ENCODE measurements around the gene FAM229A. TPM values are rescaled to one million over a fixed set of nuclear protein-coding genes. Genes with fewer than 3 reads are reported as not detected.

FAM229A gene
- total RNA-seq, 2 experiments from 2014 or later, result 2.7 to 3.1 TPM

DNA sequence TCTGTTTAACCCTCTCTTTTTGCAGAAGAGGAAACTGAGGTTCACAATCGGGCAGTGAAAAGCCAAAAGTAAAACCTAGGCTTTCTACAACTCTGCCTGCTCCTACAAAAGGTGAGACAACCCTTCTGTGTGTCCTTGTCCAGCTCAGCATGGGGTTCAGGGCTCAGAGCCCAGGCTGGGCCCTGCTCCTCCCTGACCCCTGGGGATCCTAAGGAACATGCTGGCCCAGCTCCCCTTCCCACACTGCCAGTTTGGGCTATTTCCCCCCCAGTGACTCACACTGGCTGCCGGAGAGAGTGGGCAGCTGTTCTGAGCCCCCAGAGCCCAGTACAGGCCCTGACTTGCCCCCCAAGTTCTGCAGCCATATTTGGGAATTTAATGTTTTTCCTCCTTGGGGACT lies 8.9 kb downstream of the FAM229A start:
- ChIA-PET CTCF (interaction anchor here (0.6 to 1.1 kb wide), 3 partner anchors 10 to 19 kb away, joined by 3 to 4 read pairs (median 3); no protein-coding TSS in a partner anchor), POLR2A (interaction anchor here (0.6 kb wide), 1 partner anchor 29 kb away, joined by 3 read pairs; no protein-coding TSS in a partner anchor)

DNA sequence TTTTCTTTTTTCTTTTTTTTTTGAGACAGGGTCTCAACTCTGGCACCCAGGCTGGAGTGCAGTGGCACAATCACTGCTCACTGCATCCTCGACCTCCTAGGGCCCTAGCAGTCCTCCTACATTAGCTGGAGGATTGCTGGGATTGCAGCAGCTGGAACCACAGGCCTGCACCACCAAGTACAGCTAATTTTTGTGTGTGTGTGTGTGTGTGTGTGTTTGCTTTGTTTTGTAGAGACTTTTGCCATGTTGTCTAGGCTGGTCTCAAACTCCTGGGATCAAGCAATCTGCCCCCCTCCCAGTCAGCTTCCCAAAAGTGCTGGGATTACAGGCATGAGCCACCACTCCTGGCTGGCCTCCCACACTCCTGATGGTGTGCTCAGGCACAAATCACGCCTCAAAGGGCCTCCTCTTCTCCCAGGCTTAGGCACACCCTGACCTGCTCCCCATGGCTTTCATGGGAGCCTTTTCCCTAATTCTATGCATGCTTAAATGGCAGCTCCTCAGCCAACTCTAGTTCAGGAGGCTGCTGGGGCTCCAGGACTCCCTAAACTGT lies 9.4 kb downstream of the FAM229A start:
- ChIA-PET CTCF (interaction anchor here (0.6 to 1.4 kb wide), 3 partner anchors 9 to 177 kb away, joined by 3 to 4 read pairs (median 3); no protein-coding TSS in a partner anchor), POLR2A (no interaction called here)

DNA sequence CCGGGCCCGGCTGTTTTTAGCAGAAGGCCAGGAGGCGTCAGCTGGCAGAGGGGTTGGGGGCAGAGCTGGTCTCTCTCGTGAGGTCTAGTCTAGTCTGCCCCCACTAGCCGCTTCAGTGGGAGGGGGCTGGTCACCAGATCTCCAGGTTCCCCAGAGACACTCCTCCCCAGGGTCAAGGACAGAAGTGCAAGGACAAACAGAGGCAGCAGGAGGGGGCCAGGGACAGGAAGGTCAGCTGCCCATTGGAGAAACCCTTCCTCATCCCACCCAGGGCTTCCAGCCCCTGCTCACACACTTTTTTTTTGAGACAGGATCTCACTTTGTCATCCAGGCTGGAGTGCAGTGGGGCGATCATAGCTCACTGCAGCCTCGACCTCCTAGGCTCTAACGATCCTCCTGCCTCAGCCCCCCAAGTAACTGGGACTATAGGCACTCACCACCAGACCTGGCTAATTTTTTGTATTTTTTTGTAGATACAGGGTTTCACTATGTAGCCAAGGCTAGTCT lies 10.0 kb downstream of the FAM229A start:
- CTCF ChIA-PET, result interaction anchor here (1.4 kb wide), 1 partner anchor 176 kb away, joined by 3 read pairs; no protein-coding TSS in a partner anchor
- POLR2A ChIA-PET, result no interaction called here

DNA sequence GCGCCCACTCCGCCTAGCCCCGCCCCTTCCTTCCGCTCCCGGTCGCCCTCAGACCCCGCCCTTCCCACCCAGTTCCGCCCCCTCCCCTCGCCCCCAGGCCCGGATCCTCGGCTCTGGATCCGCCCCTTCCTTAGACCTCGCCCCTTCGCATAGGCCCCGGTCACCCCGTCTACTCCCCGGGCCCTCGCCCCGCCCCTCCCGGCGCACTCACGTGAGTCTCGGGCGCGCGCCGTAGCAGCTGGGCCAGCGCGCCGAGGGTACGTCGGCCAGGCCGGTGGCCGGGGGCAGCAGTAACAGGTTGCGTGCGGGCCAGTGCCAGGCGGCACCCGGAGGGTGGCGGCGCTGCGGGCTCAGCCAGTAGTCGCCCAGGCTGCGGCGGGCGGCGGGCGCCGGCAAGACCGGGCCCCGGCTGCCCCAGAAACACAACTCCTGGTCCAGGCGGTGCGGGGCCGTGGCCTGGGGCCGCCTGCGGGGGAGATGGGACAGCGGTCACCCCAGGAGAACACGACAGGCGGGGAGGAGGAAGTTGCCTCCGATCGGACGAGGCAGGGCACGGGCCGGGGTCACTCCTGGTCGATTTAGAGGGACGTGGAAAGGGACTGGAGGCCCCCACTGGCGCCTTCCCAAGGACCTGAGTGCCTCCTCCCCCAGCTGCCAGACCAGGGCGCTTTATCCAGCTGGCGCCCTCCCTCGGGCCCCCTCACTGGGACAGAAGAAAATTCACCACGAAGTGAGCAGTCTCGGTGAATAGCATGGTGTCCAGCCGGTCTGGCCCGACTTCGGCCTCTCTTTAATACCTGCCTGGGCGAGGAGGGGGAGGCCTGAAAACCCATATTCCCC lies 10.7 kb downstream of the FAM229A start:
- ChIA-PET CTCF (interaction anchor here (0.6 to 1.4 kb wide), 4 partner anchors 35 to 612 kb away, joined by 3 to 4 read pairs (median 3); no protein-coding TSS in a partner anchor), POLR2A (interaction anchor here (1.0 to 1.5 kb wide), 2 partner anchors 15 to 43 kb away, joined by 4 to 9 read pairs; partner anchors contain the start of genes BSDC1 and MARCKSL1)

DNA sequence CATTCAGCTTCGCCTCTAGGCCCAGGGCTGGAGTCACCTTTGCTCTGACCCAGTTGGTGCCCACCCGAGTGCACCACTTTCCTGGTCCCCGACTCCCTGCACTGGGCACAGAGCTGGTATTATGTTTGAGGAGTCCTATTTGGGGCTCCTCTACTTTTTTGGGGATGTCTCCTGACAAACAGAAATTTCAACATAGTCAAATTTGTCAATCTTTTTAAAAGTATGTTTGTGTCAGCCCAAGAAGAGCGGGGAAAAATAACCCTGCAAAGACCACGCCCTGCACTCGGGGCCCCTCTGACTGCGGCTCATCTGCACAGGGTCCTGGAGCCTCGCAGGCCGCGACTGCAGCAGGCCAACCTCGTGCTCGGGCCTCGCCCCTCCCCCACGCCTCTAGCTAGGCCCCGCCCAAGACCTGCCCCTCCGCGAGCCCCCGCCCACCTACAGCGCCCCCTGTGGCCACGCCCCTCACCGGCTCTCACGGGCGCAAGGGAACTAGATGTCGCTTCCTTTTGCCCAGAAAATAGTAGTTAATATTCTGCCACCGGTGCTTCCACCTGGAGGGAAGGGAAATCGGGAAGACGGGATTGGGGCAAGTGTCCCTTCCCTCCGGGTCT lies 11.4 kb downstream of the FAM229A start:
- POLR2A ChIA-PET, result interaction anchor here (0.6 to 1.5 kb wide), 3 partner anchors 8 to 43 kb away, joined by 3 to 9 read pairs (median 4); partner anchors contain the start of genes BSDC1 and MARCKSL1

DNA sequence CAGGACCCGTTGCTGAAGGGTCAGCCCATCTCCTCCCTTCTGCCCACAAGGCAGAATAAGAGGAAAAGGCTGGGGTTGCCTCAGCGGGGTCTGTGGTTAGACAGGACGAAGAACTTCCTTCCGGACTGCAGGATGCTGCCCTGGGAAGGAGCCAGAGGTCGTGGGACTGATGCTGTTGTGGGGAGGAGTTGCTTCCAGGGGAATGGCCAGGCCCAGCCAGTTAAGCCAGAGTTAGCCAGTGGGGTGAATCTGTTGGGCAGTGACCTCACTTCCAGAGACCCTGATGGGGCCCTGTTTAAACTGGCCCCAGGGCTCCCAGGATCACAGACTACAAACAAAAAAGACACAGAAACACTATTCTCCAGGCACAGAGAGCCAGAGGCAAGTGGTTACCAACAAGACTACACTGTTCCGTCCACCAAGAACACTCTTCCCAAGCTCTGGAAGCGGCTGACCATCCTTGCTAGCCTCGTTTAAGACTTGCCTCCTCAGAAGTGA lies 13.0 kb downstream of the FAM229A start:
- ChIA-PET CTCF (no interaction called here), POLR2A (interaction anchor here (0.6 kb wide), 1 partner anchor 28 kb away, joined by 6 read pairs; no protein-coding TSS in a partner anchor)

More for the DNA sequence above, 11.4 kb downstream of the FAM229A start:
- CTCF ChIA-PET, result interaction anchor here (0.9 to 1.1 kb wide), 3 partner anchors 14 to 36 kb away, joined by 3 to 4 read pairs (median 4); partner anchors contain the start of gene MARCKSL1

DNA sequence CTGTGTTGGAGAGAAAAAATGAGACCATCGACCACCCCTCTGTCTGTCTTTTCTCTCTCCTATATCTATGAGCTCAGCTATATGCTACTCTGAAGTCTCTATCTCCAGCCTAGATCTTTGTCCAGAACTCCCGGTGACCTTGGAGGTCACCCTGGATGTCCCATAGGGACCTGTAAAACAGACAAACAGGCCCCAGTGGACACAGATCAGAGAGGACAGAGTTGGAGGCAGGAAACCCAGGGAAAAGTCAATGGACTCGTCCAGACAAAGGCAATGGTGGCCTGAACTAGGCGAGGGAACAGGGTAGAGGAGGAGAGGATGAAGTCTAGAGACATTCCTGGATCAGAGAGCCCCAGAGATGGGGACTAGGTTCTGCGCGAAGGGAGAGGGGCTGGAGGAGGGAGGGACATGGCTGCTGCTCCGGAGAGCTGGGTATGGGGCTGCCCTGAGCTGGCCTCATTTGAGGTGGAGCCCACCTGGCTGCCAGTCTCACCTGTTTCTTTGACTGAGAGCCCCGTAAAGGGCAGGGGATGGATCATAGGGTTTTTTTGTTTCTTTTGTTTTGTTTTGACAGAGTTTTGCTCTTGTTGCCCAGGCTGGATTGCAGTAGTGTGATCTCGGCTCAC lies 15.6 kb downstream of the FAM229A start:
- CTCF ChIA-PET, result interaction anchor here (1.1 kb wide), 1 partner anchor 137 kb away, joined by 4 read pairs; no protein-coding TSS in a partner anchor
- POLR2A ChIA-PET, result interaction anchor here (1.0 to 1.5 kb wide), 2 partner anchors 11 to 47 kb away, joined by 5 read pairs; partner anchors contain the start of genes BSDC1 and MARCKSL1

DNA sequence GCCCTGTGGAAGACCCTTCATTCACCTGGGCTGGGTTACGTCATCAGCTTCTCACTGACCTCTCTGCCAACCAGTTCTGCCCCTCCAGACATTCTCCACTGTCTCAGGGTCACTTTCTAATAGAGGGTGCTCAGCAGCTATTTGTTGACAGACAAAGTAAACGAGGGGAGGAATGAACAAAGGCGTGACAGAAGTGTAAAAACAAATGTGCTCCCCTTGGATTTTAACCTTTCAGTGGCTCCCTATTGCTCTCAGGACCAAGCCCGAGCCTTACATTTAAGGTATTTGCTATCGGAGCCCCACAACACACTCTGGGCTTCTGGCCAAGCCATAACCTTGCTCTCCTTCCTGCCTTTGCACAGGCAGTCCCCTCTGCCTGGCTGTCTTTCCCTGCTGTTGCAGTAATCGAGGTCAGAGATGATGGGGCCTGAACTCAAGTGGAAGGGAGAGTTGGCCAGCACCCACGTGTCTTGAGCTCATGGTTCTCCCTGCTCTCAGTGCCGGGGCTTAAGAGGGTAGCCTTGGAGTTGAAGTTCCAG lies 16.9 kb downstream of the FAM229A start:
- CTCF ChIA-PET, result interaction anchor here (0.7 to 1.1 kb wide), 3 partner anchors 135 to 435 kb away, joined by 3 to 4 read pairs (median 4); no protein-coding TSS in a partner anchor
- POLR2A ChIA-PET, result interaction anchor here (1.0 to 1.7 kb wide), 2 partner anchors 9 to 49 kb away, joined by 5 read pairs; partner anchors contain the start of genes BSDC1 and MARCKSL1

DNA sequence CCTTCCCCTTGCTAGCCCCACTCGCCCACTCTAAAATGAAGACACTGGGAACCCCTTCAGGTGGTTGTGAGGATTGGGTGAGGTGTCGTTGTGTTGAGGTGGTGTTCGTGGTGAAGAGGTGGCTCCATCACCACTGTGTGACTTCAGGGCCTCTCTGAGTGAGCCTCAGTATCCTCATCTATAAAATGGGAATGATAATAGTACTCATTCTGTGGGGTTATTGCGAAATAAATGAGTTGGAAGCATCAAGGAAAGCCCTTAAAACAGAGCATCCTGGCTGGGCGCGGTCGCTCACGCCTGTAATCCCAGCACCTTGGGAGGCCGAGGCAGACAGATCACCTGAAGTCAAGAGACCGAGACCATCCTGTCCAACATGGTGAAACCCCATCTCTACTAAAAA lies 19.6 kb downstream of the FAM229A start:
- ChIA-PET CTCF (no interaction called here), POLR2A (no interaction called here)

DNA sequence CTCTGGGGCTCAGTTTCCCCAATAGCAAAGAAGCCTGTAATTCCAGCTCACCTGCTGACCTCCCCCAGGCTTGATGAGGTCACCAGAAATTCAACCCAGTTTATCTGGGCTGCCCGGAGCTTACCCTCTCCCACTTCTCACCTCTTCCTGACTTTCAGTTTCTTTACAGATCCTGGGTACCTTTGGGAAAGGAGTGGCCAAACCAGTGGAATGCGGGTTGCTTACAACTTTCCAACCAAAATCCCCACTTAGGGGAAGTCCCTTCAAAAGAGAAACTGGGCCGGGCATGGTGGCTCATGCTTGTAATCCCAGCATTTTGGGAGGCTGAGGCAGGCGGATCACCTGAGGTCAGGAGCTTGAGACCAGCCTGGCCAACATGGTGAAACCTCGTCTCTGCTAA lies 20.3 kb downstream of the FAM229A start:
- CTCF ChIA-PET, result interaction anchor here (0.9 kb wide), 1 partner anchor 11 kb away, joined by 3 read pairs; no protein-coding TSS in a partner anchor
- POLR2A ChIA-PET, result no interaction called here

DNA sequence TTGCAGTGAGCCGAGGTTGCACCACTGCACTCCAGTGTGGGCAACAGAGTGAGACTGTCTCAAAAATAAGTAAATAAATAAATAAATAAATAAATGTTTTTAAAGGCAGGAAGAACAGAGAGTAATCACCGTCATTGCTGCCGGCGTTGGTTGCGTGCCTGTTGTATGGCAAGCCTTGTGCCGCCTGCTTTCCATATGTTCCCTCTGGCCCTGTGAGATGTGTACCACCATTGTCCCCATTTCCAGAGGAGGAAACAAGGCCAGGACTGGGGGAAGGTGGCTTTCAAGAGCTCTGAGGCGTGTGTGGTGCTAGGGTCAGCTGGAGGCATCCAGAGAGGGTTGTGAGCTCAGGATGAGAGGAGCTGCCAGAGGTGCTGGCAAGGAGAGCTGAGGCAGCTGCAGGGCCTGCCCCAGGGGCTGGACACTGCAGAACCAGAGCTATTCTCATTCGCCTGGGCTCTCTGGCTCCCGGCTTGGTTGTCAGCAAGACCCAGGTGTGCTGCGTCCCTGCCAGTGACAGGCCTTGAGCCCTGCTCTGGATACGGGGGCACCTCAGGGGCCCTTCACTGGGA lies 21.0 kb downstream of the FAM229A start:
- POLR2A ChIA-PET, result no interaction called here
- CTCF ChIA-PET, result interaction anchor here (0.9 kb wide), 1 partner anchor 12 kb away, joined by 3 read pairs; no protein-coding TSS in a partner anchor

DNA sequence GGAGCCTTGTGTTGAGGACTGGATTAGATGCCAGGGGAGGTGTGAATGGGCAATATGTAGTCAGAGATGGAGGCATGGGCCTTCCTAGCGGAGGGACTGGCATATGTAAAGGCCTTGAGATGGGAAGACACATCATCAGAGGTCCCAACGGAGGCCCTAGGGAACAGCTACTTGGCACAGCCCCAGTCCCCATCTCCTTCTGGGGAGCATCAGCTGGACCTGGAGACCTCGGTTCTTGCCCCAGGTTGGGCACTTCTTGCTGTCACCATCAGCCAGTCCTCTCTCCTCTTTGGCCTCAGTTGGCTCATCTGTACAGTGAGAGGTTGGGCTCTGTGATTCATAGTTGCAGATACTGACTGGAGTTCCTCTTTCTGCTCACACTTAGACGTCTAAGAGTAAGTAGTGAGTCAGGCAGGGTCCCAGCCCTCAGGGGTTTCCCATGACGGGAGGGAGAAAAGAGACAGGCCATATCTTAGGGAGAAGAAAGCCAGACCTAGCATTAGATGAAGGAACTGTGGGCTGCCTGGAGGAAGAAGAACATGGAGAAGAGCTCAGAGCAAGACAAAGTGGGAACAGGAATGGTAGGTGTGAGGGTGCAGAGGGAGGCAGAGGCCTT lies 22.8 kb downstream of the FAM229A start:
- ChIA-PET POLR2A (no interaction called here), CTCF (interaction anchor here (0.9 kb wide), 1 partner anchor 125 kb away, joined by 3 read pairs; no protein-coding TSS in a partner anchor)

DNA sequence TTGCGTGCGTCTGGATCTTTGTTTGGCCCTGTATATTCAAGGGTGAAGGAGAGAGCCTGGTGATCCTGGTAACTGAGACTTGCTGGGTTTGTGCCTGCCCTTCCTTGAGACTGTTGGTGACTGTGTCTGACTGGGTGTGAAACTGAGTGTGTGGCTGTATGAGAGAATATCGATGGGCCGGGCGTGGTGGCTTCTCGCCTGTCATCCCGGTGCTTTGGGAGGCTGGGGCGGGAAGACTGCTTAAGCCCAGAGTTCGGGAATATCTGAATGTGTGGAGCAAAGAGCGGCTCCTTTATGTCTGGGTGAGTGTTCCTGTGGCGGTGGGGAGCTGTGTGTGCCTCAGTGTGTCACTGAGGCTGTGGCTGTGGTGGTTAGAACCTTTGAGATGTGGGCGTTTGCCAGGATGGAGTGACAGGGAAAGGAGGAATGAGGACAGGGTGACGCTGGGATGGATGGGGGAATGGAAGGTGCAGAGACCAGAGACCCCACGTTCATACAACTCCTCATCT lies 23.6 kb downstream of the FAM229A start:
- POLR2A ChIA-PET, result no interaction called here
- CTCF ChIA-PET, result no interaction called here

DNA sequence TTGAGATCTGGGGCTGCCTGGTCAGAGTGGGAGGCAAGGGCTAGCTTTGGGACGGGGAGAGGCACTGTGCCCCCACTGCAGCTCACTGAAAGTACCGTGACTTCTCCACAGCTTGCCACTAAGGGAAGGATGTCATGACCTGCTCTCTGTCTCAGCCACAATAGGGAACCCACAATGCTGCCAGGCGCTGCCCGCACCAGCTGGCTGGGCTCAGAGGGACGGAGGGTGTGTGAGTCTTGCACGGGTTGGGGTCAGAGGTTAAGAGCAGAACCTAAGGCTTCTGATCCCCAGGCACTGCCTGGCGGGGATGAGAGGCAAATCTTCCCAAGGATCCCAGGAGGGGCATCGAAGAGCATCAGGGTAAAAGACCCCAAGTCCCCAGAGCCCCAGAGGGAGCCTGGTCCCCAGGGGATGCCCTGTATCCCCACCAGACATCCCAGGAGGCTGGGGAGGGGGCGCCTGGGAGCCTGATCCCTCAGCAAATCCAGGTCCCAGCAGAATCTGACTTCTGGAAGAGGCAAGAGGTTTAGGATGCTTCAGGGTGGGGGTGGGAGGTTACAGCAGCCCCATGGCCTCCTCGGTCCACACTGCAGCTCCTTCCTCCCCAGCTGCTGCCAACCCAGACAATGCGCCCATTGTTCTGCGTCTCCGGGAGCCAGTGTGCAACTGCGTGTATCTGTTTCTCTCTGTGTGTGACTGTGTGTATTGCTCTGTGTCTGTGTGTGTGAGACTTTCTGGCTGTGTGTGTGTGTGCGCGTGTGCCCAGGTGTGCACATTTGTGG lies 24.2 kb downstream of the FAM229A start:
- ChIA-PET POLR2A (interaction anchor here (0.6 to 0.7 kb wide), 2 partner anchors 16 to 265 kb away, joined by 3 to 6 read pairs; no protein-coding TSS in a partner anchor), CTCF (interaction anchor here (0.5 to 1.1 kb wide), 4 partner anchors 12 to 418 kb away, joined by 3 to 5 read pairs (median 4); no protein-coding TSS in a partner anchor)

DNA sequence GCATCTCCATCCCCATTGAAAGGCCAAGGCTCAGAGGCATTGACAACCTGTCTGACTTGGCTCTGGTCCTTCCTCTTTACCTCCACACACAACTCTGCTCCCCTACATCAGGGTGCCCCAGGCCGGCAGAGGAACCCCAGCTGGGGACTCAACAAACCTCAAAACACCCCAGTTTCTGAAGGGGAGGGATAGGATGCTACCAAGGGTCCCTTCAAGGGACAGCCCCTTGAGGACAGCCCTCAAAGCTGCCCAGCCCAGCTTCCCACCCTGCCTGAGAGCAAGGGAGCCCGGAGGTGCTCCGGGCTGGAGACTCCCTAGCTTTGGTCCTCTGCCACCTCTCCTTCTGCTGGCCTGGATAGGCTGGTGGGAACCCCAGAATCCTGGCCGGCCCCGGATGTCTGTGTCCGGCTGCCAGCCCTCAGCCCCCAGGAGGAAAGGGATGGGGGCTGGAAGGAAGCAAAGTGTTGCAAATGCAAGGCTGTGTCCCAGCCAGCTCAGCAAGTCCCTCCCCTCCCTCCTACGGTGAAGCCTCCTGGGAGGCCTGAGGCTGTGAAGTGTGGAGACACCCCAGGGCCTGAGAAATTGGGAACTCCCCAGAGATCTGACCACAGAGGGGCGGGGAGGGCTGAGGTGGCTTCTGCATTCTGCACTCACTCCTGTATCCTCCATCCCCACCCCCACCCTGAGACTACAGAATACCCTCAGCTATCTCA lies 25.2 kb downstream of the FAM229A start:
- ChIA-PET CTCF (interaction anchor here (0.6 to 2.1 kb wide), 5 partner anchors 13 to 136 kb away, joined by 3 to 5 read pairs (median 3); no protein-coding TSS in a partner anchor), POLR2A (interaction anchor here (0.6 to 2.1 kb wide), 6 partner anchors 8 to 264 kb away, joined by 4 to 10 read pairs (median 6); partner anchors contain the start of gene HDAC1)

Measured in activated CD8-positive, alpha-beta memory T cell treated with anti-CD3 and anti-CD28 coated beads for 36 hours (primary cell).